Panc1 (cell line): ENCODE results near the gene CDKL4. TPM values are rescaled to one million over a fixed set of nuclear protein-coding genes. Genes with fewer than 3 reads are reported as not detected.
"Not testable (repeated sequence)": the region's sequence is repeated elsewhere in the genome, so short reads cannot be mapped to it uniquely, and the experiment has no call there.

Experiments used
- ATAC-seq: fragments of 200-7000 bp; cut with Tn5 transposase; 2 replicates; pipeline ENCODE4 v1.9.1; 2020; ENCODE audit warnings: mild to moderate bottlenecking, moderate library complexity
- BruUV-seq: library from RNA; stranded (reverse); fragments of 400-500 nt; replicated peaks from 2 replicates; lab custom pipeline; 2021; lab: Mats Ljungman, UMichigan
- CTCF ChIA-PET: fragments of 300-600 bp; sonication (Branson Sonifier 250); formaldehyde crosslinking; loops from one replicate; lab custom pipeline; 2022; ENCODE audit warnings: antibody characterized with exemption; lab: Charles Lee
- POLR2A ChIA-PET: fragments of 300-600 bp; sonication (Branson Sonifier 250); formaldehyde crosslinking; loops from one replicate; lab custom pipeline; 2022; ENCODE audit warnings: antibody characterized with exemption; lab: Charles Lee
- DNase-seq: peaks from one replicate; pipeline ENCODE4 v3.0.0-alpha.2; 2010; ENCODE audit warnings: low read depth, low spot score
- H3K27ac ChIP-seq: 2 replicates; pipeline ENCODE4 v1.5.1; 2011; ENCODE audit warnings: mild to moderate bottlenecking, low read length, inconsistent platforms
- H3K27me3 ChIP-seq: fragments of 200-500 bp; sonication (Bioruptor generic); 2 replicates; pipeline ENCODE4 v1.6.0; 2014; ENCODE audit warnings: low read length, inconsistent platforms; ENCODE audit not compliant: control insufficient read depth, insufficient read depth
- H3K36me3 ChIP-seq: fragments of 200-500 bp; sonication (Bioruptor generic); 2 replicates; pipeline ENCODE4 v1.5.1; 2014; ENCODE audit warnings: inconsistent platforms, mild to moderate bottlenecking, low read length, moderate library complexity; ENCODE audit not compliant: control insufficient read depth, insufficient read depth
- H3K4me1 ChIP-seq: 2 replicates; pipeline ENCODE4 v1.5.1; 2011; ENCODE audit warnings: inconsistent platforms, mild to moderate bottlenecking, low read length, moderate library complexity; ENCODE audit not compliant: control insufficient read depth, insufficient read depth
- H3K4me3 ChIP-seq, 2 experiments: 2 replicates each; pipeline ENCODE4 v1.5.1; 2011 to 2012; ENCODE audit warnings: low read depth in 2 of 2, low read length in 2 of 2, mild to moderate bottlenecking in 2 of 2, inconsistent platforms in 1 of 2, moderate library complexity in 1 of 2
- H3K9me3 ChIP-seq: fragments of 200-500 bp; sonication (Bioruptor generic); 2 replicates; pipeline ENCODE4 v1.5.1; 2014; ENCODE audit warnings: low read depth, mild to moderate bottlenecking, inconsistent platforms, low read length, moderate library complexity; ENCODE audit not compliant: control insufficient read depth, insufficient read depth
- CTCF ChIP-seq: fragments of 450-650 bp; IDR thresholded peaks from 2 replicates; pipeline ENCODE4 v1.5.1; 2017; ENCODE audit warnings: mild to moderate bottlenecking
- POLR2AphosphoS5 ChIP-seq: IDR thresholded peaks from 2 replicates; pipeline ENCODE4 v1.6.1; 2012; ENCODE audit warnings: mild to moderate bottlenecking, low read depth, low read length, moderate library complexity
- REST ChIP-seq, 2 experiments: IDR thresholded peaks; 2 replicates each; pipeline ENCODE4 v1.6.1; 2011 to 2012; ENCODE audit warnings: low read depth in 2 of 2, control low read depth in 1 of 2, low read length in 1 of 2, mild to moderate bottlenecking in 1 of 2, moderate library complexity in 1 of 2; ENCODE audit not compliant: insufficient read depth in 1 of 2
- SIN3A ChIP-seq: IDR thresholded peaks from 2 replicates; pipeline ENCODE4 v1.6.1; 2012; ENCODE audit warnings: low read depth, mild to moderate bottlenecking, low read length, moderate library complexity, borderline replicate concordance; ENCODE audit not compliant: insufficient read depth
- TCF7L2 ChIP-seq: IDR thresholded peaks from 2 replicates; pipeline ENCODE4 v1.6.1; 2011; ENCODE audit warnings: mild to moderate bottlenecking, low read depth, low read length, inconsistent platforms
- in situ Hi-C: cut with HindIII; loops from 2 replicates; pipeline ENCODE4 v1.10.0; 2016; ENCODE audit warnings: low sequenced_read_pairs, low pct_unique_long_range_greater_than_20kb
- intact Hi-C: fragments of 100-400 bp; cut with micrococcal nuclease; formaldehyde crosslinking; loops from one replicate; pipeline ENCODE4 v1.10.0; 2022; ENCODE audit not compliant: unreplicated experiment
- total RNA-seq: library from RNA; stranded (reverse); gene quantifications from one replicate; pipeline ENCODE4 v1.2.1, GENCODE V29; 2021; ENCODE audit not compliant: unreplicated experiment

Gene CDKL4
- total RNA-seq, 1 experiment from 2014 or later, result not detected

- no peaks in the 10 kb centered on the region for H3K27me3 ChIP-seq
- in situ Hi-C loops, result no loop called here
- no peak overlapping the region for H3K27ac ChIP-seq
- no peaks in the 10 kb centered on the region for H3K36me3 ChIP-seq
- H3K9me3 ChIP-seq, result no peaks in the 10 kb centered on the region
- DNase-seq (no peak), ATAC-seq (no peak)
- no TSS peak for BruUV-seq
- intact Hi-C loops, result no loop called here
- ChIA-PET POLR2A (no interaction called here), CTCF (interaction anchor here (0.6 to 0.9 kb wide), 2 partner anchors 15 to 49 kb away, joined by 3 read pairs; no protein-coding TSS in a partner anchor)
- no peaks in the 10 kb centered on the region for H3K4me1 ChIP-seq
- H3K4me3 ChIP-seq, result no peak overlapping the region
- TF ChIP-seq CTCF (no peak), REST (IDR thresholded peaks at IDR 0.05; ENCODE audit: insufficient read depth in 1 of 2, low read depth in 2 of 2, low read length in 1 of 2) (no peak), SIN3A (no peak), TCF7L2 (no peak), POLR2AphosphoS5 (no peak)
These were observed 87.7 kb downstream of the CDKL4 start for GRCh38 chr2:39156107-39156506.

GRCh38 chr2:39155573-39155972 is 88.2 kb downstream of the CDKL4 start:
- ATAC-seq, H3K9me3 ChIP-seq, H3K4me3 ChIP-seq, H3K27ac ChIP-seq, H3K4me1 ChIP-seq, in situ Hi-C loops, BruUV-seq, H3K36me3 ChIP-seq, intact Hi-C loops, H3K27me3 ChIP-seq, DNase-seq: not testable (repeated sequence)
- CTCF ChIA-PET, result interaction anchor here (0.9 kb wide), 1 partner anchor 15 kb away, joined by 3 read pairs; no protein-coding TSS in a partner anchor
- POLR2A ChIA-PET, result interaction anchor here (0.5 kb wide), 1 partner anchor 36 kb away, joined by 3 read pairs; no protein-coding TSS in a partner anchor

GRCh38 chr2:39154944-39155343 is 88.8 kb downstream of the CDKL4 start:
- ChIA-PET POLR2A (interaction anchor here (0.5 kb wide), 1 partner anchor 37 kb away, joined by 3 read pairs; no protein-coding TSS in a partner anchor), CTCF (interaction anchor here (0.6 kb wide), 2 partner anchors 37 to 73 kb away, joined by 3 to 4 read pairs; no protein-coding TSS in a partner anchor)
- no peaks in the 10 kb centered on the region for H3K4me1 ChIP-seq

More at GRCh38 chr2:39154944-39155343, 88.8 kb downstream of the CDKL4 start:
- Histone ChIP-seq H3K36me3 (no peaks in the 10 kb centered on the region), H3K9me3 (no peaks in the 10 kb centered on the region), H3K4me3 (no peak overlapping the region), H3K27ac (no peak overlapping the region), H3K27me3 (no peaks in the 10 kb centered on the region)
- intact Hi-C loops (no loop called here), in situ Hi-C loops (no loop called here)
- BruUV-seq, result no TSS peak
- no peak for DNase-seq
- no peak for ATAC-seq
- no peak for TF ChIP-seq POLR2AphosphoS5
- TF ChIP-seq TCF7L2, result no peak
- TF ChIP-seq SIN3A, result no peak
- TF ChIP-seq REST (IDR thresholded peaks at IDR 0.05; ENCODE audit: insufficient read depth in 1 of 2, low read depth in 2 of 2, low read length in 1 of 2), result no peak
- no peak for TF ChIP-seq CTCF
